22Rv1 (cell line): Measurements from ENCODE around the gene ANXA4.

Source experiments
- CTCF ChIP-seq: fragments of 450-650 bp; IDR thresholded peaks from 2 replicates; pipeline ENCODE4 v1.5.1; 2017; ENCODE audit warnings: mild to moderate bottlenecking
- ZFX ChIP-seq: fragments of 450-650 bp; IDR thresholded peaks from 2 replicates; pipeline ENCODE4 v1.6.1; 2017; ENCODE audit warnings: antibody characterized with exemption, borderline replicate concordance

- no peak for TF ChIP-seq CTCF
- TF ChIP-seq ZFX, result no peak
Measured at GRCh38 chr2:69704446-69704845, 37.5 kb upstream of the ANXA4 start.
